Adrenal gland (tissue), 5 donors: ENCODE measurements around the gene PHF13.

ENCODE experiments used
- POLR2A ChIP-seq, 2 donors: fragments of 450-650 bp; IDR thresholded peaks; one replicate each; pipeline ENCODE4 v1.6.1; 2017; ENCODE audit warnings: antibody characterized with exemption in 2 of 2, mild to moderate bottlenecking in 2 of 2, moderate library complexity in 1 of 2
- TF ChIP-seq, protein P1 (sequence below), 6 experiments: fragments of 450-650 bp in 4 of 6; fragments of 200-600 bp in 2 of 6; sonication (generic) in 1 of 6; IDR thresholded peaks; 1 replicate in 5 of 6; 2 replicates in 1 of 6; pipeline versions ENCODE4 v1.5.1 to v1.8.0; 2016 to 2021; ENCODE audit warnings: antibody characterized with exemption in 6 of 6, mild to moderate bottlenecking in 2 of 6, moderate library complexity in 1 of 6
- donor health status: DM: no; HTN: no; CAD: no.

DNA sequence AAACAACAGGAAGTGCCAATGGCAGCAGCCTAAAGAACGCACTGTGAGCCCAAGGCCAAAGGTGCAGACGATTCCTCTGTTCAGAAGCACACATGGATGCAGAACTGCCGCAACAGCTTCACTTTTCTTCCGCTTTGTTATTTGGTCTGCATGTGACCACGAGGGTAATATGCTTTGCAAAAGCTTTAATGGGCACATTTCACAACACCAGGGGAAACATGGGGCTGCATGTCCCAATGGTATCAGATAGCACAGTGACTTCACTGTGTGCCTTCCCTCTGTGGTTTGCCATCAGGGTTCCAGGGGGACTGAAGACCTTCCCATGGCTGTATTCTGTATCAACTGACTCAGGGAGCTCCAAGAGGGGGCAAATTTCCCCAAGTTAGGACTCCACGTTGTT is 39.5 kb downstream of the PHF13 start:
- TF ChIP-seq, protein P1, sequence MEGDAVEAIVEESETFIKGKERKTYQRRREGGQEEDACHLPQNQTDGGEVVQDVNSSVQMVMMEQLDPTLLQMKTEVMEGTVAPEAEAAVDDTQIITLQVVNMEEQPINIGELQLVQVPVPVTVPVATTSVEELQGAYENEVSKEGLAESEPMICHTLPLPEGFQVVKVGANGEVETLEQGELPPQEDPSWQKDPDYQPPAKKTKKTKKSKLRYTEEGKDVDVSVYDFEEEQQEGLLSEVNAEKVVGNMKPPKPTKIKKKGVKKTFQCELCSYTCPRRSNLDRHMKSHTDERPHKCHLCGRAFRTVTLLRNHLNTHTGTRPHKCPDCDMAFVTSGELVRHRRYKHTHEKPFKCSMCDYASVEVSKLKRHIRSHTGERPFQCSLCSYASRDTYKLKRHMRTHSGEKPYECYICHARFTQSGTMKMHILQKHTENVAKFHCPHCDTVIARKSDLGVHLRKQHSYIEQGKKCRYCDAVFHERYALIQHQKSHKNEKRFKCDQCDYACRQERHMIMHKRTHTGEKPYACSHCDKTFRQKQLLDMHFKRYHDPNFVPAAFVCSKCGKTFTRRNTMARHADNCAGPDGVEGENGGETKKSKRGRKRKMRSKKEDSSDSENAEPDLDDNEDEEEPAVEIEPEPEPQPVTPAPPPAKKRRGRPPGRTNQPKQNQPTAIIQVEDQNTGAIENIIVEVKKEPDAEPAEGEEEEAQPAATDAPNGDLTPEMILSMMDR (IDR thresholded peaks at IDR 0.05): no peak
- TF ChIP-seq POLR2A (IDR thresholded peaks at IDR 0.05): no peak
